Mucosa of rectum (tissue), 2 donors: Measurements from ENCODE around the gene LAMB4.

Experiments used
- H3K27ac ChIP-seq, 2 donors: one replicate each; pipeline ENCODE4 v1.7.0; 2013; ENCODE audit warnings: inconsistent platforms in 2 of 2, low read depth in 2 of 2, low read length in 2 of 2
- H3K27me3 ChIP-seq, 2 donors: one replicate each; pipeline ENCODE4 v1.7.0; 2013; ENCODE audit warnings: low read length in 2 of 2; ENCODE audit not compliant: control insufficient read depth in 2 of 2, insufficient read depth in 2 of 2
- H3K36me3 ChIP-seq, 2 donors: one replicate each; pipeline ENCODE4 v1.7.0; 2013; ENCODE audit warnings: low read length in 2 of 2; ENCODE audit not compliant: control insufficient read depth in 2 of 2, insufficient read depth in 2 of 2
- H3K4me1 ChIP-seq, 2 donors: one replicate each; pipeline ENCODE4 v1.7.0; 2013; ENCODE audit warnings: low read length in 2 of 2, mild to moderate bottlenecking in 1 of 2; ENCODE audit not compliant: control insufficient read depth in 2 of 2, insufficient read depth in 2 of 2
- H3K4me3 ChIP-seq, 2 donors: one replicate each; pipeline ENCODE4 v1.7.0; 2013; ENCODE audit warnings: low read length in 2 of 2
- H3K9ac ChIP-seq, 2 donors: one replicate each; pipeline ENCODE4 v1.7.0; 2013; ENCODE audit warnings: low read length in 2 of 2, low read depth in 1 of 2, mild to moderate bottlenecking in 1 of 2
- H3K9me3 ChIP-seq, 2 donors: one replicate each; pipeline ENCODE4 v1.7.0; 2013; ENCODE audit warnings: low read length in 2 of 2; ENCODE audit not compliant: control insufficient read depth in 2 of 2
- donor health status: healthy.
- donor health status: Normal muscosa, but diverticular disease.

Gene LAMB4

DNA sequence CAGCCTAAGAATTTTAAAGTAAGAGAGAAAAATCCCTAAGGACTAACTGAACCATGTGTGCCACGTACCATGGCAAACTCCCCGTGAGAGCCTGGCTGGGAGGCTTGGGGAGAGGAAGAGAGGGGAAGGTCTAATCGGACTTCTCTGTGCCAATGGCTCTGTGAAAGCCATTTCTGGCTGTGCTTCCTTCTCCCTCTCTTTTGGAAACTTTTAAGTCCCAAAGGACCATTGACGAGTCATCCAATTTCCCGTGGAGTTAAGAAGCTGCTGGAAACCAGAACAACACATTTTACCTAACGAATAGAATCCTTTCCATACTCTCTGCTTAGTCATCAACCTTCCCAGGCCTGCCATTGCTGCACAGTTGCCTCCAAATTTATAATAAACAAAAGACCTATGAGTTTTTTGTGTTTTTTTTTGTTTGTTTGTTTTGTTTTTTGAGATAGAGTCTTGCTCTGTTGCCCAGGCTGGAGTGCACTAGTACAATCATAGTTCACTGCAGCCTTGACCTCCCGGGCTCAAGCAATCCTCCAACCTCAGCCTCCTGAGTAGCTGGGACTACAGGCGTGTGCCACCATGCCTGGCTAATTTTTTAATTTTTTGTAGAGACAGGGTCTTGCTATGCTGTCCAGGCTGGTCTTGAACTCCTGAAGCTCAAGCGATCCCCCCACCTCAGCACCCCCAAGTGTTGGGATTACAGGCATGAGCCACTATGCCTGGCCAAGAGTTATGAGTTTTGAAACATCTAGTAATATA lies 140.4 kb downstream of the LAMB4 start:
- peaks cover 3 to 18% of the 10 kb centered on the region in 2 donors for H3K36me3 ChIP-seq

DNA sequence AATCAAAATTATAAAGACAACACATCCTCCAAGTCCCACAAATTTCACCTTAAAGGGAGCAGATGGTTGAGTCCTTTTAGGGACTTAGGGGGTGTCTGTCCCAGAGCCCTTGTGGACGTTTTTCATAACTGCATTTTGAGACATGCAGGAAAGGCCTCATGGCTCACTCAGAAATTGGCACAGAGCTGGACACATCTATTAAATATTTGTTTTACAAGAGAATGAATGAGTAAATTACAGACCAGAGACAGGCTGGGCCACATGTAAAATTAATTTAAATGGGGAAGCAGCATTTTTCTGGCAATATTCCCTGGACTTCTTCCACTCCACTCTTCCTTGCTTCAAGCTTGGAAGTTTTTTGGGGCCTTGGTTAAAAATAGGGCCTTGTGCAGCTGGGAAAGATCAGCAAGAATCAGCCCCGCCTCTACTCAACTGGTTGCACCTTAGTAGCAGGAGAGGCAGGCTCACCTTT lies 147.2 kb downstream of the LAMB4 start:
- no peaks in the 10 kb centered on the region for H3K4me1 ChIP-seq
- no peak overlapping the region for H3K4me3 ChIP-seq
- H3K36me3 ChIP-seq, result peaks cover 3 to 30% of the 10 kb centered on the region in 2 donors
- no peaks in the 10 kb centered on the region for H3K27me3 ChIP-seq
- H3K9ac ChIP-seq, result no peak overlapping the region
- no peaks in the 10 kb centered on the region for H3K9me3 ChIP-seq
- no peak overlapping the region for H3K27ac ChIP-seq

More for the DNA sequence above, 140.4 kb downstream of the LAMB4 start:
- peaks cover 12 to 20% of the 10 kb centered on the region in 2 donors for H3K4me1 ChIP-seq
- no peak overlapping the region for H3K4me3 ChIP-seq
- no peaks in the 10 kb centered on the region for H3K9me3 ChIP-seq
- H3K27ac ChIP-seq, result no peak overlapping the region
- H3K9ac ChIP-seq, result no peak overlapping the region
- no peaks in the 10 kb centered on the region for H3K27me3 ChIP-seq

- Histone ChIP-seq H3K27ac (no peak overlapping the region), H3K9ac (no peak overlapping the region), H3K27me3 (no peaks in the 10 kb centered on the region), H3K9me3 (no peaks in the 10 kb centered on the region), H3K4me3 (no peak overlapping the region), H3K36me3 (peaks cover 6 to 33% of the 10 kb centered on the region in 2 donors), H3K4me1 (no peaks in the 10 kb centered on the region)
Measured at GRCh38 chr7:107982042-107982840, 147.9 kb downstream of the LAMB4 start.

GRCh38 chr7:107981466-107981865 lies 148.7 kb downstream of the LAMB4 start:
- H3K9ac ChIP-seq, result no peak overlapping the region
- no peaks in the 10 kb centered on the region for H3K27me3 ChIP-seq
- no peaks in the 10 kb centered on the region for H3K4me1 ChIP-seq
- H3K4me3 ChIP-seq, result no peak overlapping the region
- H3K36me3 ChIP-seq, result peaks cover 10 to 33% of the 10 kb centered on the region in 2 donors
- no peaks in the 10 kb centered on the region for H3K9me3 ChIP-seq
- no peak overlapping the region for H3K27ac ChIP-seq

DNA sequence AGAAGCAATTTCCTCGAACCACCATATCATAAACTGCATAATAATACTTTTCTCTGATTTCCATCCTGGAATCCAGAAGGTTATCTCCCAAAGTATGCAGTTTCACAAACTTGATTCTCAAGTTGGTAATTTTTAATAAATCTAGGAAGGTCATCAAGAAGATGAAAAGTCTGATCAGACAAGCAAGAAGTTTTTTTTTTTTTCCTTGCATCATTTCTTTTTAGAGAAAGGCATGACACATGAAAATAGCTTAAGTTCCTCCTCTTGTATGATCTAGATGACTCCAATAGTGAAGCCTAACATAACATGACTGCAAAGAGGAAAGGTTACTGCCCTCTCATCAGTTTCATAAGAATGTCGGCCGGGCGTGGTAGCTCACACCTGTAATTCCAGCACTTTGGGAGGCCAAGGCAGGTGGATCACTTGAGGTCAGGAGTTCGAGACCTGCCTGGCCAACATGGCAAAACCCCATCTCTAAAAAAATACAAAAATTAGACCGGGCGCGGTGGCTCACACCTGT lies 149.4 kb downstream of the LAMB4 start:
- H3K9me3 ChIP-seq, result no peaks in the 10 kb centered on the region
- no peaks in the 10 kb centered on the region for H3K27me3 ChIP-seq
- no peak overlapping the region for H3K4me3 ChIP-seq
- H3K4me1 ChIP-seq, result no peaks in the 10 kb centered on the region
- no peak overlapping the region for H3K9ac ChIP-seq
- H3K36me3 ChIP-seq, result peaks cover 13 to 34% of the 10 kb centered on the region in 2 donors
- H3K27ac ChIP-seq, result no peak overlapping the region

DNA sequence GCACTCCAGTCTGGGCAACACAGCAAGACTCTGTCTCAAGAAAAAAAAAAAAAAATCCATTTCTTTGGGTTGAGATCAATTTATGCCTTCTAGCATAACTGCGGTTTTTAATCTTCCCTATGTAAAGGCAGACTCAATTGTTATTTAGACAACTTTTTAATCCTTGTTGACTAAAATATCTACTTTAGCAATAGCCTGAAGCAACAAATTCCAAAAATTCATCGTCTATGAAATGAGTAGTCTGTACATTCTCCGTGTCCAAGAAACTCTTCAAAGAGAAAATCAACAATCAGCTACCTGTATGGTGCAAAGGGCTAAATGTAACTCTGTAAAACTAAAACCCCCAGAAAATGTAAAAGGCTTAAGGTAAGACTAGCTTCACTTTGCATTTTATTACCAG lies 150.0 kb downstream of the LAMB4 start:
- Histone ChIP-seq H3K9me3 (no peaks in the 10 kb centered on the region), H3K27ac (no peak overlapping the region), H3K27me3 (no peaks in the 10 kb centered on the region), H3K36me3 (peaks cover 18 to 39% of the 10 kb centered on the region in 2 donors), H3K9ac (no peak overlapping the region), H3K4me3 (no peak overlapping the region), H3K4me1 (no peaks in the 10 kb centered on the region)

DNA sequence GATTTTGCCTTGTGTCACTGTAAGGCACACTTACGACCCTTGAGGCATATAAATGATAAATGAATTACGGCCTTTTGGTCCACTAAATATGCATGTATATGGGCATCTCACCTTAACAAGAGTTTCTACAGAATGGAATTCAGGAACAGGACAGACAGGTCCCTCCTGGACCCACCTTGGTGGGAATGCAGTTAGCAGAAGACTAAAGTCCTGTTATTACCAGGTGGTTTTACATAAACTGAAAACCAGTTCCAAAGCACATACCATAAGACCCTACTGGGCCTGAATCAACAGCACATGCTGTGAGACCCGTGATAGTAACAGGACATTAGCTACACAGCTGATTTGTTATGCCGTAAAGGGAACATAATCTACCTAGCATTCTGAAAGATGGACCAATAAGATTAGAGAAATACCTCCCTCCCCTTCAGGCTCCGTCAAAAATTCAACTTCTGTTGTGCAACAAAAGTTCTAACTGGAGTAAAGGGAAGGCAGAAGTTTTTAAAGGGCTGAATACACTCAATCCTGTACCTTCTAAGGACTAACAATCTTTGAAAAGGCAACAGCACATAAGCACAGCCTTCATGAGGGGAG lies 151.2 kb downstream of the LAMB4 start:
- Histone ChIP-seq H3K4me1 (no peaks in the 10 kb centered on the region), H3K36me3 (peaks cover 22 to 46% of the 10 kb centered on the region in 2 donors), H3K27me3 (no peaks in the 10 kb centered on the region), H3K9ac (no peak overlapping the region), H3K9me3 (no peaks in the 10 kb centered on the region), H3K27ac (no peak overlapping the region), H3K4me3 (no peak overlapping the region)

GRCh38 chr7:107977048-107977447 lies 153.1 kb downstream of the LAMB4 start:
- Histone ChIP-seq H3K9me3 (no peaks in the 10 kb centered on the region), H3K9ac (no peak overlapping the region), H3K4me3 (no peak overlapping the region), H3K36me3 (peaks cover 27 to 54% of the 10 kb centered on the region in 2 donors), H3K27me3 (no peaks in the 10 kb centered on the region), H3K27ac (no peak overlapping the region), H3K4me1 (no peaks in the 10 kb centered on the region)

- Histone ChIP-seq H3K9me3 (no peaks in the 10 kb centered on the region), H3K36me3 (peaks cover 29 to 58% of the 10 kb centered on the region in 2 donors), H3K27ac (no peak overlapping the region), H3K4me3 (no peak overlapping the region), H3K27me3 (no peaks in the 10 kb centered on the region), H3K9ac (no peak overlapping the region), H3K4me1 (no peaks in the 10 kb centered on the region)
Measured at GRCh38 chr7:107976620-107977019, 153.5 kb downstream of the LAMB4 start.
